Measurements from ENCODE around the gene KCNQ5. TPM values are rescaled to one million over a fixed set of nuclear protein-coding genes. Genes with fewer than 3 reads are reported as not detected.

Gene KCNQ5
- total RNA-seq, 2 donors from 2014 or later = 0.22 to 0.56 TPM

- H3K36me3 ChIP-seq = no peaks in the 10 kb centered on the region
- H3K4me3 ChIP-seq = no peak overlapping the region
- intact Hi-C loops (cut with DNase I) = no loop called here
- H3K4me1 ChIP-seq = no peaks in the 10 kb centered on the region
- no peaks in the 10 kb centered on the region for H3K27me3 ChIP-seq
- H3K9me3 ChIP-seq = no peaks in the 10 kb centered on the region
- DNase-seq = no peak
- H3K9ac ChIP-seq (ENCODE audit: low read depth in 2 of 2, low read length in 2 of 2) = no peak overlapping the region
- TF ChIP-seq CTCF (IDR thresholded peaks at IDR 0.05) = no peak
- H3K27ac ChIP-seq = no peak overlapping the region
These were observed 107.0 kb downstream of the KCNQ5 start for GRCh38 chr6:72728706-72729343.

GRCh38 chr6:72733045-72733444, 111.2 kb downstream of the KCNQ5 start:
- intact Hi-C loops (cut with DNase I) = no loop called here
- no peaks in the 10 kb centered on the region for H3K36me3 ChIP-seq
- H3K4me1 ChIP-seq = no peaks in the 10 kb centered on the region
- no peak for TF ChIP-seq CTCF (IDR thresholded peaks at IDR 0.05)
- no peak for DNase-seq
- no peaks in the 10 kb centered on the region for H3K9me3 ChIP-seq
- H3K27ac ChIP-seq = no peak overlapping the region
- H3K27me3 ChIP-seq = no peaks in the 10 kb centered on the region
- no peak overlapping the region for H3K9ac ChIP-seq (ENCODE audit: low read depth in 2 of 2, low read length in 2 of 2)
- H3K4me3 ChIP-seq = no peak overlapping the region

GRCh38 chr6:72738091-72738490, 116.2 kb downstream of the KCNQ5 start:
- H3K9ac ChIP-seq (ENCODE audit: low read depth in 2 of 2, low read length in 2 of 2) = no peak overlapping the region
- intact Hi-C loops (cut with DNase I) = no loop called here

GRCh38 chr6:72739368-72739779, 117.5 kb downstream of the KCNQ5 start:
- no peak overlapping the region for H3K4me3 ChIP-seq
- TF ChIP-seq CTCF (IDR thresholded peaks at IDR 0.05) = no peak
- H3K9me3 ChIP-seq = no peaks in the 10 kb centered on the region
- H3K27ac ChIP-seq = no peak overlapping the region
- H3K36me3 ChIP-seq = no peaks in the 10 kb centered on the region
- no peaks in the 10 kb centered on the region for H3K27me3 ChIP-seq
- intact Hi-C loops (cut with DNase I) = no loop called here
- H3K9ac ChIP-seq (ENCODE audit: low read depth in 2 of 2, low read length in 2 of 2) = no peak overlapping the region
- DNase-seq = no peak
- no peaks in the 10 kb centered on the region for H3K4me1 ChIP-seq

More at GRCh38 chr6:72738091-72738490, 116.2 kb downstream of the KCNQ5 start:
- H3K27ac ChIP-seq = no peak overlapping the region
- H3K9me3 ChIP-seq = no peaks in the 10 kb centered on the region
- no peak for DNase-seq
- H3K27me3 ChIP-seq = no peaks in the 10 kb centered on the region
- TF ChIP-seq CTCF (IDR thresholded peaks at IDR 0.05) = no peak
- H3K36me3 ChIP-seq = no peaks in the 10 kb centered on the region
- no peak overlapping the region for H3K4me3 ChIP-seq
- no peaks in the 10 kb centered on the region for H3K4me1 ChIP-seq

- no peak for TF ChIP-seq CTCF (IDR thresholded peaks at IDR 0.05)
- no peak for DNase-seq
- H3K27me3 ChIP-seq = no peaks in the 10 kb centered on the region
- intact Hi-C loops (cut with DNase I) = no loop called here
- no peak overlapping the region for H3K27ac ChIP-seq
- H3K36me3 ChIP-seq = no peaks in the 10 kb centered on the region
- no peaks in the 10 kb centered on the region for H3K9me3 ChIP-seq
- no peak overlapping the region for H3K9ac ChIP-seq (ENCODE audit: low read depth in 2 of 2, low read length in 2 of 2)
- H3K4me3 ChIP-seq = no peak overlapping the region
- no peaks in the 10 kb centered on the region for H3K4me1 ChIP-seq
These were observed 118.3 kb downstream of the KCNQ5 start for GRCh38 chr6:72740135-72740534.
